GM12892 (cell line): ENCODE results near the gene DPEP3.

ENCODE experiments used
- POLR2A ChIP-seq: IDR thresholded peaks from 2 replicates; pipeline ENCODE4 v1.6.1; 2011; ENCODE audit warnings: low read depth, low read length, control low read depth
- POLR2AphosphoS5 ChIP-seq: IDR thresholded peaks from 2 replicates; pipeline ENCODE4 v1.6.1; 2011; ENCODE audit warnings: low read depth, low read length, control low read depth
- TAF1 ChIP-seq: IDR thresholded peaks from 2 replicates; pipeline ENCODE4 v1.6.1; 2011; ENCODE audit warnings: low read depth, mild to moderate bottlenecking, control low read depth, low read length, borderline replicate concordance

DNA sequence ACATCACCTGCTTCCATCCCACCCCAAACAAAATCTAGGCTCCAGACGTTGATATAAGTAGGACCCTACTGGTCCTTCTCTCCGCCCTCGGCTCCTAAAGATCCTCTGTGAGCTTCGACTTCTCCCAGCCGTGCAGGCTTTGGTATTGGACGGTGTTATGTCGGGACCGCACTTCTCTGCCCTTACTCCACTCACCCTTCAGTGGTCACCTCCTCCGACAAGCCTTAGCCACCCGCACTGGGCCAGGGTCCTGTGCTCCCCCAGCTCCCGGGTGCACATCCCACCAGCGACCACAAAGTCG is 45.2 kb downstream of the DPEP3 start:
- TF ChIP-seq POLR2A: no peak
- no peak for TF ChIP-seq POLR2AphosphoS5
- TF ChIP-seq TAF1: no peak
